Smooth muscle cell (in vitro differentiated cells): Measurements from ENCODE around the gene MARCHF5. TPM values are rescaled to one million over a fixed set of nuclear protein-coding genes. Genes with fewer than 3 reads are reported as not detected.
"Not testable (repeated sequence)": the region's sequence is repeated elsewhere in the genome, so short reads cannot be mapped to it uniquely, and the experiment has no call there.

Experiments used
- DNase-seq: peaks from one replicate; lab custom pipeline; 2025; ENCODE audit not compliant: unreplicated experiment; lab: John Stamatoyannopoulos, UW
- H2AFZ ChIP-seq: fragments of 200-600 bp; sonication (generic); 2 replicates; pipeline ENCODE4 v1.6.0; 2016; ENCODE audit warnings: antibody characterized with exemption, low read depth, mild to moderate bottlenecking
- H3F3A ChIP-seq: fragments of 200-600 bp; sonication (generic); 2 replicates; pipeline ENCODE4 v1.6.0; 2017; ENCODE audit warnings: antibody characterized with exemption, low read depth
- H3K27ac ChIP-seq: fragments of 200-600 bp; sonication (generic); 2 replicates; pipeline ENCODE4 v1.5.1; 2016; ENCODE audit warnings: low read depth, mild to moderate bottlenecking
- H3K27me3 ChIP-seq: fragments of 200-600 bp; sonication (generic); 2 replicates; pipeline ENCODE4 v1.6.1; 2016; ENCODE audit warnings: low read depth, mild to moderate bottlenecking
- H3K36me3 ChIP-seq: fragments of 200-600 bp; sonication (generic); 2 replicates; pipeline ENCODE4 v1.5.1; 2016; ENCODE audit warnings: low read depth
- H3K4me1 ChIP-seq: fragments of 200-600 bp; sonication (generic); 2 replicates; pipeline ENCODE4 v1.5.1; 2016; ENCODE audit warnings: low read depth
- H3K4me2 ChIP-seq: fragments of 200-600 bp; sonication (generic); 2 replicates; pipeline ENCODE4 v1.6.0; 2016; ENCODE audit warnings: mild to moderate bottlenecking
- H3K4me3 ChIP-seq: fragments of 200-600 bp; sonication (generic); 2 replicates; pipeline ENCODE4 v1.5.1; 2016; ENCODE audit warnings: mild to moderate bottlenecking
- H3K79me2 ChIP-seq: fragments of 200-600 bp; sonication (generic); 2 replicates; pipeline ENCODE4 v1.6.0; 2016; ENCODE audit warnings: low read depth, mild to moderate bottlenecking
- H3K9ac ChIP-seq: fragments of 200-600 bp; sonication (generic); 2 replicates; pipeline ENCODE4 v1.6.0; 2016; ENCODE audit warnings: low read depth
- H3K9me3 ChIP-seq: fragments of 200-600 bp; sonication (generic); replicated peaks from 2 replicates; pipeline ENCODE4 v1.5.1; 2016; ENCODE audit warnings: low read depth
- H4K20me1 ChIP-seq: fragments of 200-600 bp; sonication (generic); 2 replicates; pipeline ENCODE4 v1.6.0; 2016; ENCODE audit warnings: low read depth
- WGBS: methylation state at CpG from one replicate; pipeline ENCODE4 v1.1.7; 2016; ENCODE audit warnings: low lambda C conversion rate; 5-methylcytosine and 5-hydroxymethylcytosine counted together
- polyA plus RNA-seq: library from polyadenylated mRNA; unstranded; fragments of >200 nt; fragmentation: Nextera tagmentation; extraction: Ambion mirVana; gene quantifications from 2 replicates; pipeline ENCODE4 v1.2.1, GENCODE V29; 2016
- small RNA-seq: library from RNA; depleted of rRNA; stranded (forward); fragments of <200 nt; gene quantifications from one replicate; pipeline ENCODE3, GENCODE V24; 2014
- total RNA-seq: library from RNA; depleted of rRNA; stranded (reverse); fragments of >200 nt; gene quantifications from 2 replicates; pipeline ENCODE4 v1.2.3, GENCODE V29; 2014
- TF ChIP-seq, protein P1 (sequence below): fragments of 200-600 bp; sonication (generic); IDR thresholded peaks from 2 replicates; pipeline ENCODE4 v1.5.1; 2017; ENCODE audit warnings: borderline replicate concordance, mild to moderate bottlenecking, antibody characterized with exemption; ENCODE audit not compliant: insufficient read depth, poor library complexity, severe bottlenecking

The MARCHF5 gene
- total and polyA plus RNA-seq, 2 experiments from 2014 or later: 19.6 to 46.8 TPM

- 86% methylated on average over 4 of the region's 4 CpGs for WGBS
- TF ChIP-seq, protein P1, sequence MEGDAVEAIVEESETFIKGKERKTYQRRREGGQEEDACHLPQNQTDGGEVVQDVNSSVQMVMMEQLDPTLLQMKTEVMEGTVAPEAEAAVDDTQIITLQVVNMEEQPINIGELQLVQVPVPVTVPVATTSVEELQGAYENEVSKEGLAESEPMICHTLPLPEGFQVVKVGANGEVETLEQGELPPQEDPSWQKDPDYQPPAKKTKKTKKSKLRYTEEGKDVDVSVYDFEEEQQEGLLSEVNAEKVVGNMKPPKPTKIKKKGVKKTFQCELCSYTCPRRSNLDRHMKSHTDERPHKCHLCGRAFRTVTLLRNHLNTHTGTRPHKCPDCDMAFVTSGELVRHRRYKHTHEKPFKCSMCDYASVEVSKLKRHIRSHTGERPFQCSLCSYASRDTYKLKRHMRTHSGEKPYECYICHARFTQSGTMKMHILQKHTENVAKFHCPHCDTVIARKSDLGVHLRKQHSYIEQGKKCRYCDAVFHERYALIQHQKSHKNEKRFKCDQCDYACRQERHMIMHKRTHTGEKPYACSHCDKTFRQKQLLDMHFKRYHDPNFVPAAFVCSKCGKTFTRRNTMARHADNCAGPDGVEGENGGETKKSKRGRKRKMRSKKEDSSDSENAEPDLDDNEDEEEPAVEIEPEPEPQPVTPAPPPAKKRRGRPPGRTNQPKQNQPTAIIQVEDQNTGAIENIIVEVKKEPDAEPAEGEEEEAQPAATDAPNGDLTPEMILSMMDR: no peak
- Histone ChIP-seq H3K4me2 (no peak overlapping the region), H2AFZ (no peak overlapping the region), H3K27me3 (no peaks in the 10 kb centered on the region), H3K79me2 (no peaks in the 10 kb centered on the region), H3F3A (no peaks in the 10 kb centered on the region), H3K9ac (no peak overlapping the region), H3K9me3 (no peaks in the 10 kb centered on the region), H4K20me1 (no peaks in the 10 kb centered on the region), H3K36me3 (no peaks in the 10 kb centered on the region), H3K4me3 (no peak overlapping the region), H3K4me1 (no peaks in the 10 kb centered on the region), H3K27ac (no peak overlapping the region)
- DNase-seq: no peak
These were observed 104.3 kb downstream of the MARCHF5 start for GRCh38 chr10:92395271-92395670.

DNA sequence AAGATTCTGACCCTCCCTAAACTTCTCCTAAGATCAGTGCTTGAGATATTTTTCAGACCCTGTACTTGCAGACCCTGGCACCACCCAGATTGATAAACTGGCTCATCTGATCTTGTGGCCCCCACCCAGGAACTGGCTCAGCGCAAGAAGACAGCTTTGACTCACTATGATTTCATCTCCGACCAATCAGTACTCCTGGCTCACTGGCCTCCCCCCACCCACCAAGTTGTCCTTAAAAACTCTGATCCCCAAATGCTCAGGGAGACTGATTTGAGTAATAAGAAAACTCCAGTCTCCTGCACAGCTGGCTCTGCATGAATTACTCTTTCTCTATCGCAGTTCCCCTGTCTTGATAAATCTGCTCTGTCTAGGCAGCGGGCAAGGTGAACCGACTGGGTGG is 111.3 kb downstream of the MARCHF5 start:
- not testable (repeated sequence) for H3K36me3 ChIP-seq, H3K4me2 ChIP-seq, H4K20me1 ChIP-seq, H3F3A ChIP-seq, H3K4me1 ChIP-seq, H3K4me3 ChIP-seq, H3K9me3 ChIP-seq, H3K27me3 ChIP-seq, H3K27ac ChIP-seq, DNase-seq, H3K79me2 ChIP-seq, H2AFZ ChIP-seq, H3K9ac ChIP-seq
- 92% methylated on average over 5 of the region's 5 CpGs for WGBS

Small RNA genes lying within 50 kb of the gene (small RNA-seq; reads per million reads assigned to genes)
- gene RF00019 (not detected), gene RNY3P12 (not detected)

Other genes starting within 250 kb of the MARCHF5 start
- gene CPEB3, start 89 bp upstream of the MARCHF5 start, total RNA-seq: 0.49 and 0.67 TPM in 2 replicates
- gene CPEB3, start 89 bp upstream of the MARCHF5 start, polyA plus RNA-seq: 0.46 and 1.1 TPM in 2 replicates